ENCODE measurements around the gene ZNF662. TPM values are rescaled to one million over a fixed set of nuclear protein-coding genes. Genes with fewer than 3 reads are reported as not detected.

ZNF662 gene
- total RNA-seq, 1 experiment from 2014 or later, result 1.1 TPM

DNA sequence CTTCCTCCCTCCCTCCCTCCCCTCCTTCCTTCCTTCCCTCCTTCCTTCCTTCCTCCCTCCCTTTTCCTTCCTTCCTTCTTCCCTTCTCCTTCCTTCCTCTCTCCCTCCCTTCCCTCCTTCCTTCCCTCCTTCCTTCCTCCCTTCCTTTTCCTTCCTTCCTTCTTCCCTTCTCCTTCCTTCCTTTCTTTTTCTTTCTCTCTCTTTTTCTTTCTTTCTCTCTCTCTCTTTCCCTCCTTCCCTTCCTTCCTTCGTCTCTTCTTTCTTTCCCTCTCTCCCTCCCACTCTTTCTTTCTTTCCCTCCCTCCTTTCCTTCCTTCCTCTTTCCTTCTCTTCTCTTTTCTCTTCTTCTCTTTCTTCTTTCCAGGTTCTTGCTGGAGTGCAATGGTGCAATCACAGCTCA lies 1.9 kb upstream of the ZNF662 start:
- Mint-ChIP-seq H3K36me3 (ENCODE audit: insufficient read depth, unreplicated experiment) (peaks cover 6% of the 10 kb centered on the region), H3K27ac (ENCODE audit: unreplicated experiment) (no peak overlapping the region), H3K27me3 (ENCODE audit: unreplicated experiment) (peaks cover 53% of the 10 kb centered on the region), H3K4me3 (ENCODE audit: low read depth, unreplicated experiment) (no peak overlapping the region), H3K9me3 (ENCODE audit: low read depth, unreplicated experiment) (peaks cover 8% of the 10 kb centered on the region), H3K4me1 (ENCODE audit: low read depth, unreplicated experiment) (peaks cover 17% of the 10 kb centered on the region)
- no peak for TF ChIP-seq CTCF (IDR thresholded peaks at IDR 0.05; ENCODE audit: unreplicated experiment)
- intact Hi-C loops (cut with micrococcal nuclease; ENCODE audit: unreplicated experiment), result no loop called here
- CTCF ChIA-PET, result no interaction called here
- DNase-seq, result no peak
- no TSS peak for BruUV-seq (replicated peaks)

GRCh38 chr3:42905740-42906069 lies 237 bp upstream of the ZNF662 start:
- no TSS peak for BruUV-seq (replicated peaks)
- H3K4me3 Mint-ChIP-seq (ENCODE audit: low read depth, unreplicated experiment), result peak overlapping the region; percentile 18
- intact Hi-C loops (cut with micrococcal nuclease; ENCODE audit: unreplicated experiment), result no loop called here
- H3K36me3 Mint-ChIP-seq (ENCODE audit: insufficient read depth, unreplicated experiment), result peaks cover 2% of the 10 kb centered on the region
- CTCF ChIA-PET, result no interaction called here
- no peak overlapping the region for H3K27ac Mint-ChIP-seq (ENCODE audit: unreplicated experiment)
- TF ChIP-seq CTCF (IDR thresholded peaks at IDR 0.05; ENCODE audit: unreplicated experiment), result no peak
- no peak for DNase-seq
- H3K4me1 Mint-ChIP-seq (ENCODE audit: low read depth, unreplicated experiment), result peaks cover 9% of the 10 kb centered on the region
- peaks cover 11% of the 10 kb centered on the region for H3K9me3 Mint-ChIP-seq (ENCODE audit: low read depth, unreplicated experiment)
- H3K27me3 Mint-ChIP-seq (ENCODE audit: unreplicated experiment), result peaks cover 53% of the 10 kb centered on the region

DNA sequence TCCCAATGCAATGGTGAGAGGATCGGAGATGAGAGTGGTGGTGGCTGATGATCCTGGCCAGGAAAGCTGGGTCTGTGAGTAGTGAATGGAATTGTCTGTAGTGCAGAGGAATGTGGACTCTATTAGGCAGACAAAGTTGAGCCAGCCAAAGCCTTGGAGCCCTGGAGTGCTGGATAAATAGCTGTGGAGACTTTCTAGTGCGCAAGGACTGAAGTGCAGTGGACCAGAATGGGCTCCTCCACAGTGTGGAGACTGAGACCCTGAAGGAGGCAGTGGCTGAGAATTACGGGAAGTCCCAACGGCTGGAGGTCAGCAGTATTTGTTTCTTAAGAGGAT lies 874 bp downstream of the ZNF662 start:
- no peak overlapping the region for H3K27ac Mint-ChIP-seq (ENCODE audit: unreplicated experiment)
- peak overlapping the region; percentile 18 for H3K4me3 Mint-ChIP-seq (ENCODE audit: low read depth, unreplicated experiment)
- H3K4me1 Mint-ChIP-seq (ENCODE audit: low read depth, unreplicated experiment), result no peaks in the 10 kb centered on the region
- H3K36me3 Mint-ChIP-seq (ENCODE audit: insufficient read depth, unreplicated experiment), result no peaks in the 10 kb centered on the region
- TF ChIP-seq CTCF (IDR thresholded peaks at IDR 0.05; ENCODE audit: unreplicated experiment), result no peak
- DNase-seq, result no peak
- no TSS peak for BruUV-seq (replicated peaks)
- CTCF ChIA-PET, result no interaction called here
- peaks cover 11% of the 10 kb centered on the region for H3K9me3 Mint-ChIP-seq (ENCODE audit: low read depth, unreplicated experiment)
- intact Hi-C loops (cut with micrococcal nuclease; ENCODE audit: unreplicated experiment), result no loop called here
- H3K27me3 Mint-ChIP-seq (ENCODE audit: unreplicated experiment), result peaks cover 53% of the 10 kb centered on the region

- Mint-ChIP-seq H3K27ac (ENCODE audit: unreplicated experiment) (no peak overlapping the region), H3K27me3 (ENCODE audit: unreplicated experiment) (peaks cover 51% of the 10 kb centered on the region), H3K4me3 (ENCODE audit: low read depth, unreplicated experiment) (no peak overlapping the region), H3K4me1 (ENCODE audit: low read depth, unreplicated experiment) (no peaks in the 10 kb centered on the region), H3K36me3 (ENCODE audit: insufficient read depth, unreplicated experiment) (peaks cover 4% of the 10 kb centered on the region), H3K9me3 (ENCODE audit: low read depth, unreplicated experiment) (peaks cover 9% of the 10 kb centered on the region)
- no peak for DNase-seq
- TF ChIP-seq CTCF (IDR thresholded peaks at IDR 0.05; ENCODE audit: unreplicated experiment), result no peak
- intact Hi-C loops (cut with micrococcal nuclease; ENCODE audit: unreplicated experiment), result no loop called here
- no TSS peak for BruUV-seq (replicated peaks)
- CTCF ChIA-PET, result interaction anchor here (1.1 kb wide), 1 partner anchor 10 kb away, joined by 3 read pairs; no protein-coding TSS in a partner anchor
Measured at GRCh38 chr3:42908675-42909074, 2.7 kb downstream of the ZNF662 start.

DNA sequence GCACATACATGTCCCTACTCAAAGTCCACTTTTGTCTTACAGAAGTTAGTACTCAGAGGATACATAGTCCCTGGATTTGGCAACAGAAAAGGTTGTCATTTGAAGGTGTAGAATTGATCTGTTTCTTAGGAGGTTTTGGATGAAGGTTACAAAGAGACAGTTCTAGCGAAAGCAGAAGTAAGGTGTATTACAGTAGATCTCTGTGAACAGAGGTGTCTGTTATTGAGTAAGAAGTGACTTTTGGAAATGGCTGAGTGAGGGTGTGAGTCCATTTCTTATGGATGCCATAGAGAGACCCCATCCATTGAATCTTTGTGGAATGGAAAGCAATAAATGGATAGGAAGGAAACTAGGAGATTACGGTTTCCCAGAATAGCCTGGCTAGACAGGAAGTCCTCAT lies 5.6 kb downstream of the ZNF662 start:
- Mint-ChIP-seq H3K36me3 (ENCODE audit: insufficient read depth, unreplicated experiment) (peaks cover 4% of the 10 kb centered on the region), H3K4me1 (ENCODE audit: low read depth, unreplicated experiment) (no peaks in the 10 kb centered on the region), H3K4me3 (ENCODE audit: low read depth, unreplicated experiment) (no peak overlapping the region), H3K27ac (ENCODE audit: unreplicated experiment) (no peak overlapping the region), H3K27me3 (ENCODE audit: unreplicated experiment) (peaks cover 22% of the 10 kb centered on the region), H3K9me3 (ENCODE audit: low read depth, unreplicated experiment) (peaks cover 14% of the 10 kb centered on the region)
- TF ChIP-seq CTCF (IDR thresholded peaks at IDR 0.05; ENCODE audit: unreplicated experiment), result no peak
- intact Hi-C loops (cut with micrococcal nuclease; ENCODE audit: unreplicated experiment), result no loop called here
- BruUV-seq (replicated peaks), result no TSS peak
- no peak for DNase-seq
- CTCF ChIA-PET, result no interaction called here
